NB4 (cell line): ENCODE results near the gene SBF1.

ENCODE experiments used
- DNase-seq: peaks from one replicate; pipeline ENCODE4 v3.0.0; 2010; ENCODE audit warnings: low read depth
- H3K4me3 ChIP-seq: one replicate; pipeline ENCODE4 v1.5.1; 2011; ENCODE audit warnings: mild to moderate bottlenecking, low read depth, low read length, moderate library complexity
- MYC ChIP-seq: IDR thresholded peaks from 2 replicates; pipeline ENCODE4 v1.6.1; 2011; ENCODE audit warnings: low read depth, low read length
- POLR2A ChIP-seq: IDR thresholded peaks from 2 replicates; pipeline ENCODE4 v1.6.1; 2011; ENCODE audit warnings: mild to moderate bottlenecking; ENCODE audit not compliant: insufficient read length; ENCODE audit errors: extremely low read depth
- TF ChIP-seq, protein P1 (sequence below): IDR thresholded peaks from 2 replicates; pipeline ENCODE4 v1.6.1; 2011; ENCODE audit warnings: low read depth, low read length
- TF ChIP-seq, protein P2 (sequence below): IDR thresholded peaks from one replicate; pipeline ENCODE4 v1.5.1; 2012; ENCODE audit warnings: low read depth, low read length

The SBF1 gene

DNA sequence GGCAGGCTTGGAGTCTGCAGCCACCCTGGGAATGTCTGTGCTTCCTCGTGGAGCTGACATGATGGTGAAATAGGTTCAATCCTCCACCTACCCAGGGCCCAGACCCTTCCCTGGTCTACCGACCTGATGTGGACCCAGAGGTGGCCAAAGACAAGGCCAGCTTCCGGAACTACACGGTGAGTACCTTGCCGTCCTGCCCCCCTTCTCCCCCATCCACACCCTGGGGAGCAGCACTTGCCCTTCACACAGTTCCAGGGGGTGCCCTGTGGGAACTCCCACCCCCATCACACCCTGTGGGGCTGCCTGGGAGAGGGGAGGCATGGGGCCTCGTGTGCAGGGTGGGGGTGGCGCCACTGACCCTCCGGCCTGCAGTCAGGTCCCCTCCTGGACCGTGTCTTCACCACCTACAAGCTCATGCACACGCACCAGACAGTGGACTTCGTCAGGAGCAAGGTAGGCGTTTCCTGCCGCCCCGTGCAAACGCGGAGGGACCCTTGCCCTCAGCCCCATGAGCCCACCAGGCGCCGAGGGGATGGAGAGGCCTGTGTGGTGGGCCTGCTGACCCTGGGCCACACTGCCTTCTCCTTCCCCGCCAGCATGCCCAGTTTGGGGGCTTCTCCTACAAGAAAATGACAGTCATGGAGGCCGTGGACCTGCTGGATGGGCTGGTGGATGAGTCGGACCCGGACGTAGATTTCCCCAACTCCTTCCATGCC lies 12.6 kb upstream of the SBF1 start:
- DNase-seq = no peak
- TF ChIP-seq, protein P1, sequence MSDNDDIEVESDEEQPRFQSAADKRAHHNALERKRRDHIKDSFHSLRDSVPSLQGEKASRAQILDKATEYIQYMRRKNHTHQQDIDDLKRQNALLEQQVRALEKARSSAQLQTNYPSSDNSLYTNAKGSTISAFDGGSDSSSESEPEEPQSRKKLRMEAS = no peak
- TF ChIP-seq, protein P2, sequence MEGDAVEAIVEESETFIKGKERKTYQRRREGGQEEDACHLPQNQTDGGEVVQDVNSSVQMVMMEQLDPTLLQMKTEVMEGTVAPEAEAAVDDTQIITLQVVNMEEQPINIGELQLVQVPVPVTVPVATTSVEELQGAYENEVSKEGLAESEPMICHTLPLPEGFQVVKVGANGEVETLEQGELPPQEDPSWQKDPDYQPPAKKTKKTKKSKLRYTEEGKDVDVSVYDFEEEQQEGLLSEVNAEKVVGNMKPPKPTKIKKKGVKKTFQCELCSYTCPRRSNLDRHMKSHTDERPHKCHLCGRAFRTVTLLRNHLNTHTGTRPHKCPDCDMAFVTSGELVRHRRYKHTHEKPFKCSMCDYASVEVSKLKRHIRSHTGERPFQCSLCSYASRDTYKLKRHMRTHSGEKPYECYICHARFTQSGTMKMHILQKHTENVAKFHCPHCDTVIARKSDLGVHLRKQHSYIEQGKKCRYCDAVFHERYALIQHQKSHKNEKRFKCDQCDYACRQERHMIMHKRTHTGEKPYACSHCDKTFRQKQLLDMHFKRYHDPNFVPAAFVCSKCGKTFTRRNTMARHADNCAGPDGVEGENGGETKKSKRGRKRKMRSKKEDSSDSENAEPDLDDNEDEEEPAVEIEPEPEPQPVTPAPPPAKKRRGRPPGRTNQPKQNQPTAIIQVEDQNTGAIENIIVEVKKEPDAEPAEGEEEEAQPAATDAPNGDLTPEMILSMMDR = no peak
- TF ChIP-seq MYC (no peak), POLR2A (no peak)
- H3K4me3 ChIP-seq = no peak overlapping the region

DNA sequence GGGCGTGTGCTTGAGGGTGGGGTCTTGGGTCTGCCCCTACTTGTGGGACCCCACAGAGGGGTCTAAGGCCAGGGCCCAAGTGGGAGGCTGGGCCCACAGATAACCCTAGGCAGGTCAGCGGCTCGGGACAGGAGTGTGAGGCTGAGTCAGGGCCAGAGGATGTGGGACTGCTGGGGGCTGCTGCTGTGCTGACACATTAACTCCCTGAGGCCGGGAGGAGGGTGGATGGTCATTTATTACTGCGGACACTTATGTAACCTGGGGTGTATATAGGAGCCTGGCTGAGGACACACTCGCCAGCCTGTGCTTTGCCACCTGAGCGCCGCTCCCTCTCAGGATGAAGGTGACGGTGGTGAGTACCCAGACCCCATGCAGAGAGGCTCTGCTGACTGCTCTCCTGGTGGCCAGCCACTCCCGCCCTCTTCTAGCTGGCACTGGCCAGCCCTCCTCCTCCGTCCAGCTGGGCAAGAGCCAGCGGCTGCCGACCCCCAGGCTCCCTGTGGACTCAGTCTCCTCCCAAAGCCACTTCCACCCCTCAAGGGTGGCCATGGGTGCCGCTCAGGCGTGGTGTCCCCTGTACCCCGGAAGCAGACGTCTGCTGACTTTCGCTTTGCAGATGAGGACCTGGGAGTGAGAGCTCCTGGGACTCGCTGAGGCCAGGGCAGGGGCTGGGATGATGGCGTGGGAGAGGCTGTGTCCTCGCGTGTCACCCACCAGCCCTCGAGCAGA lies 11.9 kb upstream of the SBF1 start, which contains the start of gene MIOX:
TSS of gene MIOX (plus strand) at position 299 of the 729 bp plus-strand sequence. CDS start at position 338, 39 bp downstream.
- H3K4me3 ChIP-seq = no peak within 1 kb of the TSS
- TF ChIP-seq POLR2A (no peak), MYC (no peak)
- TF ChIP-seq, protein P2 = no peak
- TF ChIP-seq, protein P1 = no peak
- no peak for DNase-seq

DNA sequence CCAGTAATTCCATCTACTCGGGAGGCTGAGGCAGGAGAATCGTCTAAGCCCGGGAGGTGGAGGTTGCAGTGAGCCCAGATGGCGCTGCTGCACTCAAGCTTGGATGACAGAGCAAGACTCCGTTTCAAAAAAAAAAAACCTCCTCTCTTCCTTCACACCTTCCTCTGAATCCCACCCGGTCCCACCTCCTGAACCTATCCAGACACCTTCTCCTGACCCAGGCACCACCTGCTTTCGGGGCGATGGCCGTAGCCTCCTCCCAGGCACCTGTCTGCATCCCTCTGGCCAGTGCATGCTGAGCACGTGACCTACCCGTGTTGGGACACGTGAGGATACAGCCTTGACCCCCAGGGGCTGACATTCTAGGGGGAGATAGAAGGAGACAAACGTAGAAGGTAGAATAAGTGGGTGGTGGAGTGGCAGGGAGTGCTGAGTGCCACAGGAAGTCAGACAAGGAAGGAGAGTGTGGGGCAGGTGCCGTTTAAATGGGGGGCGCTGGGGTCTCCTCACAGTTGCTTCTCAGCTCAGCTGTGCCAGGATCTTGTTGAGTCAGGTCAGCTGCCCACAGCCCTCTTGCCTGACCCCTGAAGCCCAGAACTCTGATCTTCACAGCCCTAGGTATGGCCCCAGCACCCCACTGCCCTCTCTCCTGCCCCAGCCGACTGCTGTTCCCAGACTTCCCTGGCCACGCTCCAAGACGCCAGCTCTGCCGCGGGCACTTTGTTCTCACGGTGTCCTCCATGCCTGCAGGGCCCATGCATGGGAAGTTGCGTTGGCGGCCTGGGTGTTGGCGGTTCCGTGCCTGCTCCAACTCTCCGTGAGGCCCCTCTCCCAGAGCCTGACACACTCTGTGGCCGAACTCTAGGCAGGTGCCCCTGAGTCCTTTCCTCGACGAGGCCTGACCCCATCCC lies 10.6 kb upstream of the SBF1 start:
- TF ChIP-seq POLR2A (no peak), MYC (no peak)
- TF ChIP-seq, protein P2 = no peak
- TF ChIP-seq, protein P1 = no peak
- H3K4me3 ChIP-seq = no peak overlapping the region
- no peak for DNase-seq

DNA sequence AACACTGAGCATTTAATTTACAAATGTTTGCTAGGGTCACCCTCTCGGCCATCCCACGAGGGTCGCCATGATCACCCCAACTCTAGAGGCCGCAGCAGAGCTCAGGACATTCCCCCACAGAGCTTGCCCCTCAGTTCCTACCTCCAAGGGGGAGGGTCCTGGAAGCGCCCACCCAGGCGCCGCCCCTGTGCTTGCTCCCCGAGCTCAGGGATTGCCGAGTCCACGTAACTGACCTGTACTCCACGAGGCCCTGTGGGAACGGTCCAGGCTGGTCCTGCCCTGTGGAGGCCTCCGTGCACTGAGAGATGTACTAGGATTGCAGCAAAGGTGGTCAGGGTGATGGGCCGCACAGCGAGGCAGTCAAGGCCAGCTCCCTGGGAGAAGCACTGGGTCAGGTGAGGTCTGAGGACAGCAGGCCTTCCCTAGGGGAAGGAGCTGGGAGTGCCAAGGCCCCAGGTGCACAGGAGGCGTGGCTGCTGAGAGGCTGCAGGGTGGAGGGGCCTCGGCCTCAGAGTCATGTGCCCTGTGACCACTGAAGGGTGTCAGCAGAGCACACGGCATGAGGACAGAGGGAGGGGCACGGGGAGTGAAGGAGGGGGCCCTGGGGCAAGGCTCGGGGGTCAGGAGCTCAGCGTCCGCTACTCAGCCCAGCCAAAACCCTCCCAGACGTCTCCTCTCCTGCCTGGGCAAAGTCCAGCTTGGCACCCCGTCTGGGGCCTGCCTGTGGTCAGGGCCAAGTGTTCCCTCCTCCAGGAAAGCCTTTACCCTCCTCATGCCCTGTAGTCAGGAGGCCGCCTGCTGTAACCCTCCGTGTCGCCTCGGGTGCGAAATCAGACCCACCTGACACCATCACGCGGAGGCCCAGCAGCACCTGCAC lies 9.4 kb upstream of the SBF1 start:
- DNase-seq = no peak
- no peak overlapping the region for H3K4me3 ChIP-seq
- TF ChIP-seq, protein P1 = no peak
- TF ChIP-seq POLR2A (no peak), MYC (no peak)
- TF ChIP-seq, protein P2 = no peak
